Measurements from ENCODE around the gene RBL2. TPM values are rescaled to one million over a fixed set of nuclear protein-coding genes. Genes with fewer than 3 reads are reported as not detected.

RBL2 gene
- total and polyA plus RNA-seq, 2 of the 13 experiments (the other 11 are each of a cell fraction or from before 2014, with no cell fraction given): 41.2 to 60.9 TPM

GRCh38 chr16:53502331-53503269 is 68.3 kb downstream of the RBL2 start, which contains the start of gene AKTIP (continued):
- no peak for TF ChIP-seq ZNF224 (CRISPR knock-in tag; IDR thresholded peaks at IDR 0.05)
- TF ChIP-seq, protein P1, sequence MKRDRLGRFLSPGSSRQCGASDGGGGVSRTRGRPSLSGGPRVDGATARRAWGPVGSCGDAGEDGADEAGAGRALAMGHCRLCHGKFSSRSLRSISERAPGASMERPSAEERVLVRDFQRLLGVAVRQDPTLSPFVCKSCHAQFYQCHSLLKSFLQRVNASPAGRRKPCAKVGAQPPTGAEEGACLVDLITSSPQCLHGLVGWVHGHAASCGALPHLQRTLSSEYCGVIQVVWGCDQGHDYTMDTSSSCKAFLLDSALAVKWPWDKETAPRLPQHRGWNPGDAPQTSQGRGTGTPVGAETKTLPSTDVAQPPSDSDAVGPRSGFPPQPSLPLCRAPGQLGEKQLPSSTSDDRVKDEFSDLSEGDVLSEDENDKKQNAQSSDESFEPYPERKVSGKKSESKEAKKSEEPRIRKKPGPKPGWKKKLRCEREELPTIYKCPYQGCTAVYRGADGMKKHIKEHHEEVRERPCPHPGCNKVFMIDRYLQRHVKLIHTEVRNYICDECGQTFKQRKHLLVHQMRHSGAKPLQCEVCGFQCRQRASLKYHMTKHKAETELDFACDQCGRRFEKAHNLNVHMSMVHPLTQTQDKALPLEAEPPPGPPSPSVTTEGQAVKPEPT (CRISPR knock-in tag; IDR thresholded peaks at IDR 0.05; ENCODE audit: low read depth): no peak
- no peak; the same call in none of the 2 replicates for TF ChIP-seq SALL2 (CRISPR knock-in tag; IDR thresholded peaks at IDR 0.05)
- TF ChIP-seq DNMT3B (CRISPR knock-in tag; conservative IDR thresholded peaks at IDR 0.05): no peak
- no peak for TF ChIP-seq KLF15 (CRISPR knock-in tag; IDR thresholded peaks at IDR 0.05; ENCODE audit: borderline replicate concordance)
- TF ChIP-seq ZFP36 (IDR thresholded peaks at IDR 0.05; ENCODE audit: borderline replicate concordance, low read depth, low read length, partially characterized antibody): no peak
- TF ChIP-seq MEIS1 (CRISPR knock-in tag; IDR thresholded peaks at IDR 0.05; ENCODE audit: borderline replicate concordance): peak; percentile 27; the same call in 1 of the 2 replicates
- TF ChIP-seq ZNF761 (CRISPR knock-in tag; conservative IDR thresholded peaks at IDR 0.05): no peak; the same call in 1 of the 2 replicates
- TF ChIP-seq, protein P2, sequence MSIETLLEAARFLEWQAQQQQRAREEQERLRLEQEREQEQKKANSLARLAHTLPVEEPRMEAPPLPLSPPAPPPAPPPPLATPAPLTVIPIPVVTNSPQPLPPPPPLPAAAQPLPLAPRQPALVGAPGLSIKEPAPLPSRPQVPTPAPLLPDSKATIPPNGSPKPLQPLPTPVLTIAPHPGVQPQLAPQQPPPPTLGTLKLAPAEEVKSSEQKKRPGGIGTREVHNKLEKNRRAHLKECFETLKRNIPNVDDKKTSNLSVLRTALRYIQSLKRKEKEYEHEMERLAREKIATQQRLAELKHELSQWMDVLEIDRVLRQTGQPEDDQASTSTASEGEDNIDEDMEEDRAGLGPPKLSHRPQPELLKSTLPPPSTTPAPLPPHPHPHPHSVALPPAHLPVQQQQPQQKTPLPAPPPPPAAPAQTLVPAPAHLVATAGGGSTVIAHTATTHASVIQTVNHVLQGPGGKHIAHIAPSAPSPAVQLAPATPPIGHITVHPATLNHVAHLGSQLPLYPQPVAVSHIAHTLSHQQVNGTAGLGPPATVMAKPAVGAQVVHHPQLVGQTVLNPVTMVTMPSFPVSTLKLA (IDR thresholded peaks at IDR 0.05): no peak
- no peak for TF ChIP-seq ZFP62 (CRISPR knock-in tag; IDR thresholded peaks at IDR 0.05)
- TF ChIP-seq, protein P3, sequence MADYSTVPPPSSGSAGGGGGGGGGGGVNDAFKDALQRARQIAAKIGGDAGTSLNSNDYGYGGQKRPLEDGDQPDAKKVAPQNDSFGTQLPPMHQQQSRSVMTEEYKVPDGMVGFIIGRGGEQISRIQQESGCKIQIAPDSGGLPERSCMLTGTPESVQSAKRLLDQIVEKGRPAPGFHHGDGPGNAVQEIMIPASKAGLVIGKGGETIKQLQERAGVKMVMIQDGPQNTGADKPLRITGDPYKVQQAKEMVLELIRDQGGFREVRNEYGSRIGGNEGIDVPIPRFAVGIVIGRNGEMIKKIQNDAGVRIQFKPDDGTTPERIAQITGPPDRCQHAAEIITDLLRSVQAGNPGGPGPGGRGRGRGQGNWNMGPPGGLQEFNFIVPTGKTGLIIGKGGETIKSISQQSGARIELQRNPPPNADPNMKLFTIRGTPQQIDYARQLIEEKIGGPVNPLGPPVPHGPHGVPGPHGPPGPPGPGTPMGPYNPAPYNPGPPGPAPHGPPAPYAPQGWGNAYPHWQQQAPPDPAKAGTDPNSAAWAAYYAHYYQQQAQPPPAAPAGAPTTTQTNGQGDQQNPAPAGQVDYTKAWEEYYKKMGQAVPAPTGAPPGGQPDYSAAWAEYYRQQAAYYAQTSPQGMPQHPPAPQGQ (CRISPR knock-in tag; IDR thresholded peaks at IDR 0.05; ENCODE audit: borderline replicate concordance): no peak
- TF ChIP-seq, protein P4, sequence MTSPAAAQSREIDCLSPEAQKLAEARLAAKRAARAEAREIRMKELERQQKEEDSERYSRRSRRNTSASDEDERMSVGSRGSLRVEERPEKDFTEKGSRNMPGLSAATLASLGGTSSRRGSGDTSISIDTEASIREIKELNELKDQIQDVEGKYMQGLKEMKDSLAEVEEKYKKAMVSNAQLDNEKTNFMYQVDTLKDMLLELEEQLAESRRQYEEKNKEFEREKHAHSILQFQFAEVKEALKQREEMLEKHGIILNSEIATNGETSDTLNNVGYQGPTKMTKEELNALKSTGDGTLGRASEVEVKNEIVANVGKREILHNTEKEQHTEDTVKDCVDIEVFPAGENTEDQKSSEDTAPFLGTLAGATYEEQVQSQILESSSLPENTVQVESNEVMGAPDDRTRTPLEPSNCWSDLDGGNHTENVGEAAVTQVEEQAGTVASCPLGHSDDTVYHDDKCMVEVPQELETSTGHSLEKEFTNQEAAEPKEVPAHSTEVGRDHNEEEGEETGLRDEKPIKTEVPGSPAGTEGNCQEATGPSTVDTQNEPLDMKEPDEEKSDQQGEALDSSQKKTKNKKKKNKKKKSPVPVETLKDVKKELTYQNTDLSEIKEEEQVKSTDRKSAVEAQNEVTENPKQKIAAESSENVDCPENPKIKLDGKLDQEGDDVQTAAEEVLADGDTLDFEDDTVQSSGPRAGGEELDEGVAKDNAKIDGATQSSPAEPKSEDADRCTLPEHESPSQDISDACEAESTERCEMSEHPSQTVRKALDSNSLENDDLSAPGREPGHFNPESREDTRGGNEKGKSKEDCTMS (CRISPR knock-in tag; conservative IDR thresholded peaks at IDR 0.05): no peak
- TF ChIP-seq, protein P5, sequence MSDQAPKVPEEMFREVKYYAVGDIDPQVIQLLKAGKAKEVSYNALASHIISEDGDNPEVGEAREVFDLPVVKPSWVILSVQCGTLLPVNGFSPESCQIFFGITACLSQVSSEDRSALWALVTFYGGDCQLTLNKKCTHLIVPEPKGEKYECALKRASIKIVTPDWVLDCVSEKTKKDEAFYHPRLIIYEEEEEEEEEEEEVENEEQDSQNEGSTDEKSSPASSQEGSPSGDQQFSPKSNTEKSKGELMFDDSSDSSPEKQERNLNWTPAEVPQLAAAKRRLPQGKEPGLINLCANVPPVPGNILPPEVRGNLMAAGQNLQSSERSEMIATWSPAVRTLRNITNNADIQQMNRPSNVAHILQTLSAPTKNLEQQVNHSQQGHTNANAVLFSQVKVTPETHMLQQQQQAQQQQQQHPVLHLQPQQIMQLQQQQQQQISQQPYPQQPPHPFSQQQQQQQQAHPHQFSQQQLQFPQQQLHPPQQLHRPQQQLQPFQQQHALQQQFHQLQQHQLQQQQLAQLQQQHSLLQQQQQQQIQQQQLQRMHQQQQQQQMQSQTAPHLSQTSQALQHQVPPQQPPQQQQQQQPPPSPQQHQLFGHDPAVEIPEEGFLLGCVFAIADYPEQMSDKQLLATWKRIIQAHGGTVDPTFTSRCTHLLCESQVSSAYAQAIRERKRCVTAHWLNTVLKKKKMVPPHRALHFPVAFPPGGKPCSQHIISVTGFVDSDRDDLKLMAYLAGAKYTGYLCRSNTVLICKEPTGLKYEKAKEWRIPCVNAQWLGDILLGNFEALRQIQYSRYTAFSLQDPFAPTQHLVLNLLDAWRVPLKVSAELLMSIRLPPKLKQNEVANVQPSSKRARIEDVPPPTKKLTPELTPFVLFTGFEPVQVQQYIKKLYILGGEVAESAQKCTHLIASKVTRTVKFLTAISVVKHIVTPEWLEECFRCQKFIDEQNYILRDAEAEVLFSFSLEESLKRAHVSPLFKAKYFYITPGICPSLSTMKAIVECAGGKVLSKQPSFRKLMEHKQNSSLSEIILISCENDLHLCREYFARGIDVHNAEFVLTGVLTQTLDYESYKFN (CRISPR knock-in tag; conservative IDR thresholded peaks at IDR 0.05): no peak; the same call in 1 of the 2 replicates
- TF ChIP-seq ELF1 (CRISPR knock-in tag; IDR thresholded peaks at IDR 0.05): no peak
- peak; percentile 94 for TF ChIP-seq ZSCAN25 (CRISPR knock-in tag; IDR thresholded peaks at IDR 0.05)
- no peak; the same call in 1 of the 2 replicates for TF ChIP-seq ZNF672 (CRISPR knock-in tag; IDR thresholded peaks at IDR 0.05)

All from HepG2 (cell line).